Activated CD8-positive, alpha-beta memory T cell treated with anti-CD3 and anti-CD28 coated beads, Interleukin-2, amount 50 U/mL, for 1 hour (primary cell): ENCODE data around the gene NPAS2.

ENCODE experiments used
- DNase-seq: peaks from one replicate; pipeline ENCODE4 v3.0.0-alpha.2; 2020; ENCODE audit errors: extremely low read depth

Gene NPAS2

GRCh38 chr2:100821911-100822265, 1.9 kb downstream of the NPAS2 start:
- DNase-seq = no peak

DNA sequence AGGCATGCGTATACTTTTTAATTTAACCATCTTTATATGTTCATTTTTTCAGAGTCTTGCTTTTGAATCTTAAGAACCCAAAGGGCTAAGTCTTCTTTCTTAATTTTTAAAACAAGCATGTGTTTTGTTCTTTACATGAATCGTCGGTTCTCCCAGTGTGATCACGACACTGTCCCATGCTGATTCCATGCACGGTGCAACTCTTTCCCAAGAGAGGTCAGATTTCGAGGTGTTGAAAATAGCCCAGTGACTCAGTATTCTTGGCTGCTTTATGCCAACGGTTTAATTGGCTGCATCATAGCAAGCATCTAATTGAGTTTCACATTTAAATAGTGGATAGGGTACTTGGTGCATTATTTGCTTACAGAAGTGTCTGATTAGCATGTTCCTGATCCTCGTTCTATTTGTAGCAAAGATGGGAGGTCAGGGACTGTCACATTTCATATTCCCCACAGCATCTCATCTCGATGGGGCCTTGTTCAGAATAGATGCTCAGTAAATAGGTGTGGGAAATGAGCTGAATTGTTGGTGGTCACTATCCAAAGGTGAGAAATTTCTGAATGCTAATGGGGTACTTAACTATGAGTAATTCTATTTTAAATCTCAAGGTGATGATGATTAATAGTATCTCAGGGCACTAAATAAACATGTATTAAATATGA, 2.8 kb downstream of the NPAS2 start:
- DNase-seq = no peak

- DNase-seq = no peak
Observed at GRCh38 chr2:100823665-100824438, 3.9 kb downstream of the NPAS2 start.

GRCh38 chr2:100824842-100825241, 4.9 kb downstream of the NPAS2 start:
- no peak for DNase-seq

- DNase-seq = no peak
Observed at GRCh38 chr2:100826494-100826893, 6.6 kb downstream of the NPAS2 start.

DNA sequence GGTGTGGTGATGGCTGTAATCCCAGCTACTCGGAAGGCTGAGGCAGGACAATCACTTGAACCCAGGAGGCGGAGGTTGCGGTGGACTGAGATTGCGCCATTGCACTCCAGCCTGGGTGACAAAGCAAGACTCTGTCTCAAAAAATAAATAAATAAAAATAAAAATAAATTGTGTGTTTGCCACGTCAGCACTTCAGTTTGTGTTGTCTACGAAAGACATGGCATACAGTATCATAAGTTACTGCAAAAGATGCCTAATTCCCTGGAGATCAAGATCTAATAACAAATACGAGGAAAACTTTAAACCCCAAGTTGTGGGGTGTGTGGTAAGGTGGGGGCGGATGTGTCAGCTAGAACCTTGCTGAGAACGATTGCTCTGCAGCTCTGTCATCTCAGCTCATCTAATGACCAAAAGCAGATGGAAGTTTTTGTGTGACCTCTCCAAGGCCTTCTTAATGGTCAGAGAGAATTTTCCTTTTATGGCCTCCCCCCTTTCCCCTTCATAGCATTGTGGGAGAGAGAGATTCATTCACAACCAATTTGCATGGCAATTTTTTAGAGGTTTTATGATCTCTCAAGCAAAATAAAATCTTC, 11.3 kb downstream of the NPAS2 start:
- DNase-seq = no peak

DNA sequence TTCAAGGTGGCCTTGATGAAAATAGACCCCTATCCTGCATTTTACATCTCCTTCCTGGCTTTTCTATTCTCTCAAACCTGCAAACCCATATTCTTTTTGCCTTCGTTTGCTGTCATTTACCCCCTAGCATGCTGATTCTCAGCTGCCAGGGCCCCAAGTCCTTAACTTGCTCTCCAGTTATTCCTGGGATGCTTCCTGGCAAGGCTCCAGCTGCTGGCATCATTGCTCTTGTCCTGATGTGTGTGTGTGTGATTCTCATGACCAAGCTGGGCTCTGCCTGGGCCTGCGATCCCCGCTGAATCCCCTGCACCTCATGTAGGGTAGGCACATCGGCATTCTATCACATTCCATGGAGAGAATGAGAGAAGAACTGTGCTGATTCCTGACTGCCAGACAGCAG, 11.9 kb downstream of the NPAS2 start:
- DNase-seq = no peak

DNA sequence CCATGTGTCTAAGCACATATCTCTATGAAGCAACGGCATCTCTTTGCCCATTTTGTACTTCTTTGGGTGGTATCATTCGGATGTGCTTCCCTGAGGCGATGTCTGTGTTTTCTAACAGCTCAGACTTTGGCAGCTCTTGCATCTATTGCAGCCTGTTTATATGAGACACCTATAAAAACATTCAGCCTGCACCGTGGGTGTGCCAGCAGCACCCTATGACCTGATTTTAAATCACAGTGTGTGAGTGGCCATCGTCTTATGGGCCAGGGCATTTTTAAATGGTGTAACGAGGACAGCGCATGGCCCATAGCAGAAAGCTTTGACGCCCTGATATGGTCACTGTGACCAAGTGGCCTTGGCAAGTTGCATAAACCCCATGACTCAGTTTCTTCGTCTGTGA, 12.9 kb downstream of the NPAS2 start:
- no peak for DNase-seq

DNA sequence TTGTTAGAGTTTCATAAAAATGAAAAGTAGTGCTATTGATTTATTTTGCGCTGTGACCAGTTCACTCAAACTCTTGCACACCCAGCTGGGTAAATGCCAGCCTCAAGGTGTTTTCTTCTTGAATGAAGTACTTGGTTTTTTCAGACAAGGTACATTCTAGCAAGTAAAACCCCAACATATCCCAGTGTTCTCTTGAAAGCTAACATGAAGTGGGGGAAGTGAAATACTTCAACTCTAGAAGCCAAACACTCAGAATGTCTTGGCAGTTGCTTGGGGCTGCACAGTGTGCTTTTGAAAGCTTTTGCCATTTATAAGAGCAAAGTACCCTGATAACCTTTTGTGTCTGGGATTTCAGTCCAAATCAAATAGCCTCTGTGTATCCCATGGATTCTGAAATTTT, 13.4 kb downstream of the NPAS2 start:
- no peak for DNase-seq

GRCh38 chr2:100834221-100834620, 14.3 kb downstream of the NPAS2 start:
- no peak for DNase-seq

- no peak for DNase-seq
Observed at GRCh38 chr2:100835006-100835659, 15.2 kb downstream of the NPAS2 start.

DNA sequence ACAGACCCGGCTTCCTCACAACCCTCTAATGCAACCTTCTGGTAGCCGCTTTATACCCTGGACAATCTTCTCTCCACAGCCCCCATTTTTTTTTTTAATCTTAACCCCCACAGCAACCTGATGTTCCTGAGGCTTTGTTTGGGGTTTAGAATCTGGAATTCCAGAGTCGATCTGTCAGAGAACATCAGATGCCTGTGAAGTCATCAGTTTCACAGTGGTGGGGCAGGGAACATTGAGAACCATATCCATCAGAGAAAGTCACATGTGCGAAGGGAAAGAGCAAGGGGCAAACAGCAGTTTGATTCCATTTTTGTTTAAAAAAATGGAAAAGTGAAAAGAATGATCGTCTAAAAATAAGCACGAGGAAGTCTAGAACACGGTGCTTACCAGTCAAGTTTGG, 20.6 kb downstream of the NPAS2 start:
- no peak for DNase-seq

GRCh38 chr2:100842241-100842922, 22.4 kb downstream of the NPAS2 start:
- DNase-seq = no peak

- no peak for DNase-seq
Observed at GRCh38 chr2:100844514-100844913, 24.6 kb downstream of the NPAS2 start.

DNA sequence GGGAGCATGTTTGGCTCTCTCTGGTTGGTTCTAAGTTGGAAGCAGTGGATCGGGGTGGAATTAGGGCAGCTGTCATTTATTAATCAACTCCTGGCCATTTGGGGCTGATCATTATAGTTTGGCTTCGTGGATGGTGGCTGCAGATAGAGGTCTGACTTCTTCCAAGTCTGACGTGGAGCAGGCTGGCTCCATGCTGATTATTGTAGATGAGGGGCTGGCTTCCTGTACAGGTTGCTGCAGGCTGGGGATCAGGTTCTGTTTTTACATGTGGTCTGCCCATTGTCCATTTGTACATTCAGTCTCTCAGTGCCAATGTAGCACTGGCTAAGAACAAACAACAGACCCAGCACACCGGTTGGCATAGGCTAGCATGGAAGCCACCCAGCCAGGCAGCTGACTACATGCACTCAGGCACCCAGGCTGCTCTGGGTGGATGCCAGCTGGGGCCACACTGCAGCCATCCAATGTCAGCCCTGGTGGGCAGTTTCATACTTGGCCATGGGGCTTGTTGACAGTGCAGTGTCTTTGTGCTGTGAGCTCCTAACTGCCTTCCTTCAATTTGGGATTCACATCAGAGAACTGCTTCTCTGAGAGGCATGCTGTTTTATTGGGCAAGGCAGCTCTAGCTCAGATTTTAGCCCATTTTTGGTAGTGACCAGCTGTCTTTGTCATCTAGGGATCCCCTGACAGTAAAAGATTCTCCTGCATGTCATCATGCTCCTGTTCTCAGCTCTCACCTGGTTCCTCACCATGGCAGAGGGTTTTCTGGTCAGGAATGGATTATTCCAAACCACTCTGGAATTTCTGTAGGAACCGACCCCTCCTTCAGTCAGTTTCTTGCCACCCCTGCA, 25.4 kb downstream of the NPAS2 start:
- DNase-seq = no peak

- DNase-seq = no peak
Observed at GRCh38 chr2:100846716-100847115, 26.8 kb downstream of the NPAS2 start.

- DNase-seq = no peak
Observed at GRCh38 chr2:100852447-100852846, 32.5 kb downstream of the NPAS2 start.

GRCh38 chr2:100852999-100853908, 33.3 kb downstream of the NPAS2 start:
- no peak for DNase-seq

GRCh38 chr2:100853909-100854810, 34.2 kb downstream of the NPAS2 start:
- DNase-seq = no peak
